Gastrocnemius medialis (tissue), 4 donors: Measurements from ENCODE around the gene SCAMP3. TPM values are rescaled to one million over a fixed set of nuclear protein-coding genes. Genes with fewer than 3 reads are reported as not detected.

ENCODE experiments used
- ATAC-seq, 2 donors: fragments of 150-250 bp; one replicate each; pipeline ENCODE4 v1.9.1; 2016
- DNase-seq, 2 donors: peaks; one replicate each; pipeline ENCODE4 v3.0.0-alpha.2; 2019
- H3K27ac ChIP-seq, 4 donors: fragments of 200-600 bp; sonication (generic); 1 replicate in 1 of 4; 2 replicates in 3 of 4; pipeline ENCODE4 v1.5.1; 2016 to 2018; ENCODE audit warnings: mild to moderate bottlenecking in 2 of 4, moderate library complexity in 1 of 4
- H3K27me3 ChIP-seq, 3 donors: fragments of 200-600 bp; sonication (generic) in 2 of 3; 1 replicate in 1 of 3; 2 replicates in 2 of 3; pipeline versions ENCODE4 v1.5.1 to v1.6.0; 2016 to 2019; ENCODE audit warnings: mild to moderate bottlenecking in 1 of 3, moderate library complexity in 1 of 3
- H3K36me3 ChIP-seq, 2 donors: fragments of 200-600 bp; sonication (generic) in 1 of 2; one replicate each; pipeline ENCODE4 v1.5.1; 2017 to 2018
- H3K4me1 ChIP-seq, 2 donors: fragments of 200-600 bp; sonication (generic) in 1 of 2; one replicate each; pipeline ENCODE4 v1.5.1; 2016 to 2017; ENCODE audit warnings: mild to moderate bottlenecking in 2 of 2
- H3K4me3 ChIP-seq, 4 donors: fragments of 200-600 bp; sonication (generic) in 3 of 4; 1 replicate in 1 of 4; 2 replicates in 3 of 4; pipeline ENCODE4 v1.5.1; 2016 to 2019; ENCODE audit warnings: mild to moderate bottlenecking in 2 of 4
- H3K9me3 ChIP-seq, 3 donors: fragments of 200-600 bp; sonication (generic) in 2 of 3; 1 replicate in 1 of 3; 2 replicates in 2 of 3; pipeline ENCODE4 v1.5.1; 2016 to 2019
- POLR2A ChIP-seq, 2 donors: fragments of 450-650 bp; IDR thresholded peaks; one replicate each; pipeline ENCODE4 v1.6.1; 2017; ENCODE audit warnings: antibody characterized with exemption in 2 of 2, mild to moderate bottlenecking in 2 of 2, moderate library complexity in 2 of 2
- in situ Hi-C, 4 donors: fragments of 200-750 bp; cut with MboI; loops; one replicate each; pipeline versions ENCODE4 v1.15.0 to v1.8.0; 2017; ENCODE audit warnings: low sequenced_read_pairs in 4 of 4
- intact Hi-C: fragments of 100-400 bp; cut with DNase I; formaldehyde crosslinking; loops from one replicate; pipeline ENCODE4 v1.15.1; 2023; ENCODE audit warnings: low total_unique reads
- total RNA-seq, 4 donors: library from RNA; depleted of rRNA; stranded (reverse); fragments of >200 nt; gene quantifications; one replicate each; pipeline versions ENCODE4 v1.1.0 to v1.2.3, GENCODE V29; 2016
- TF ChIP-seq, protein P1 (sequence below), 5 experiments: fragments of 450-650 bp in 3 of 5; fragments of 200-600 bp in 2 of 5; sonication (generic) in 2 of 5; IDR thresholded peaks in 4 of 5; conservative IDR thresholded peaks in 1 of 5; 1 replicate in 4 of 5; 2 replicates in 1 of 5; pipeline ENCODE4 v1.5.1; 2016 to 2019; ENCODE audit warnings: antibody characterized with exemption in 5 of 5, mild to moderate bottlenecking in 3 of 5, moderate library complexity in 3 of 5

The SCAMP3 gene
- total RNA-seq, 4 donors from 2014 or later, result 60.0 to 108 (median 79.3) TPM

DNA sequence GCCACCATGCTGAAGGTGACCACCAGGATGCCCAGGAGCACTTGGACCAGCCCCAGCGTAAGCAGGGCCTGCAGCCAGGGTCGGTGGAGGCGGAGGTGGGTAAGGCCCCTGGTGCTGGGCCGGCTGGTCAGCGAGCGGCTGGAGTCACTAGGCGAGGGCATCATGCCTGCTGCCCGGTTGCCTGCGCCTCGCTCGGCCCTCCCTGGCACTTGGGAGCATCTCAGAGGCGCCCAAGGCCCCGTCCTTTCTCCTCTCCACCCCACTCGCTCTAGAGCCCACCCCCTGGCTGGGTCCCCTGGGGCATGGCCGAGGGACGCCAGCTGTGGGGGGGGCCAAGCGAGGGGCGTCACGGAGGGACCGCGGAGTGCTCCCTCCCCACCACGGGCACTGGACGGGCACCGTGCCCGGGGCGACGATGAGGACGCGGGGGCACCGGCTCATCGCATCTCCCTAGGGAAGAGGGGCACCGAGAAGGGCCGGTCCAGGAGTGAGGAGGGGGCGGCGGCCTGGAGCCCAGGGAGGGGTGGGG lies 7.4 kb downstream of the SCAMP3 start:
- Histone ChIP-seq H3K27me3 (no peaks in the 10 kb centered on the region), H3K4me3 (peak overlapping the region; percentile 78 to 92 (median 90)), H3K27ac (peak overlapping the region; percentile 91 to 95 (median 92)), H3K4me1 (peaks cover 17 to 30% of the 10 kb centered on the region in 2 donors), H3K9me3 (no peaks in the 10 kb centered on the region), H3K36me3 (peaks cover 0 to 21% of the 10 kb centered on the region in 2 donors)
- ATAC-seq (peak; percentile 15 to 23), DNase-seq (peak in 1 of 2 donors; percentile 23)
- in situ Hi-C loops, result loop anchor here in 1 of 4 donors (10.0 kb wide), 1 partner anchor 60 kb away; no protein-coding TSS in a partner anchor
- TF ChIP-seq, protein P1, sequence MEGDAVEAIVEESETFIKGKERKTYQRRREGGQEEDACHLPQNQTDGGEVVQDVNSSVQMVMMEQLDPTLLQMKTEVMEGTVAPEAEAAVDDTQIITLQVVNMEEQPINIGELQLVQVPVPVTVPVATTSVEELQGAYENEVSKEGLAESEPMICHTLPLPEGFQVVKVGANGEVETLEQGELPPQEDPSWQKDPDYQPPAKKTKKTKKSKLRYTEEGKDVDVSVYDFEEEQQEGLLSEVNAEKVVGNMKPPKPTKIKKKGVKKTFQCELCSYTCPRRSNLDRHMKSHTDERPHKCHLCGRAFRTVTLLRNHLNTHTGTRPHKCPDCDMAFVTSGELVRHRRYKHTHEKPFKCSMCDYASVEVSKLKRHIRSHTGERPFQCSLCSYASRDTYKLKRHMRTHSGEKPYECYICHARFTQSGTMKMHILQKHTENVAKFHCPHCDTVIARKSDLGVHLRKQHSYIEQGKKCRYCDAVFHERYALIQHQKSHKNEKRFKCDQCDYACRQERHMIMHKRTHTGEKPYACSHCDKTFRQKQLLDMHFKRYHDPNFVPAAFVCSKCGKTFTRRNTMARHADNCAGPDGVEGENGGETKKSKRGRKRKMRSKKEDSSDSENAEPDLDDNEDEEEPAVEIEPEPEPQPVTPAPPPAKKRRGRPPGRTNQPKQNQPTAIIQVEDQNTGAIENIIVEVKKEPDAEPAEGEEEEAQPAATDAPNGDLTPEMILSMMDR (IDR thresholded peaks at IDR 0.05 in 4 of 5, conservative IDR thresholded peaks at IDR 0.05 in 1 of 5), result no peak
- no peak for TF ChIP-seq POLR2A (IDR thresholded peaks at IDR 0.05)
- intact Hi-C loops, result loop anchor here (2.0 kb wide), 1 partner anchor 54 kb away; the partner anchor contains the start of gene FDPS

DNA sequence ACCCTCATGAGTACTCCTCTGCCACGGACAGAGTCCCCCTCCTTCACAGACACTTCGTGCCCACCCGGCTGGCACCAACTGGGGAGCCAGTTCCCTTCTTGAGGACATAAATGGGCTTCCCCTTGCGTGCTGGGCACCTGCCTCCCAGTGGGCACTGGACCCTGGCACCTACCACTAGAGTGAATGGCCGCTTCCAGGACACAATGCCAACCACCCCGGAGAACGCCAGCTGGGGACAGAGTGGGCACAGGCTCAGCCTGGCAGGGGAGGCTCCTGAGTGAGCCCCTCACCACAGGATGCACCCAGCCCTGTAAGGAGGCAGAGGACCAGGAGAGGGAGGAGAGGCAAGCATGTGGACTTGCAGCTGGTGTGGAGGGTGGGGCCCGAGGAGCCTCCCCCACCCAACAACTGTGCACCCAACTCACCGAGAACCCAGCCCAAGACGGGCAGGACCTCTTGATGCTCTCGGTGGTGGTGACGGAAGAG lies 7.9 kb downstream of the SCAMP3 start:
- no peak for DNase-seq
- Histone ChIP-seq H3K9me3 (no peaks in the 10 kb centered on the region), H3K4me1 (peaks cover 17 to 30% of the 10 kb centered on the region in 2 donors), H3K36me3 (peaks cover 0 to 17% of the 10 kb centered on the region in 2 donors), H3K4me3 (peak overlapping the region; percentile 78 to 92 (median 90)), H3K27ac (peak overlapping the region; percentile 91 to 95 (median 92)), H3K27me3 (no peaks in the 10 kb centered on the region)
- ATAC-seq, result peak in 1 of 2 donors; percentile 1
- in situ Hi-C loops (loop anchor here in 1 of 4 donors (10.0 kb wide), 1 partner anchor 61 kb away; no protein-coding TSS in a partner anchor), intact Hi-C loops (loop anchor here (2.0 kb wide), 1 partner anchor 55 kb away; the partner anchor contains the start of gene FDPS)
- TF ChIP-seq POLR2A (IDR thresholded peaks at IDR 0.05), result no peak
- TF ChIP-seq, protein P1 (IDR thresholded peaks at IDR 0.05 in 4 of 5, conservative IDR thresholded peaks at IDR 0.05 in 1 of 5), result no peak

DNA sequence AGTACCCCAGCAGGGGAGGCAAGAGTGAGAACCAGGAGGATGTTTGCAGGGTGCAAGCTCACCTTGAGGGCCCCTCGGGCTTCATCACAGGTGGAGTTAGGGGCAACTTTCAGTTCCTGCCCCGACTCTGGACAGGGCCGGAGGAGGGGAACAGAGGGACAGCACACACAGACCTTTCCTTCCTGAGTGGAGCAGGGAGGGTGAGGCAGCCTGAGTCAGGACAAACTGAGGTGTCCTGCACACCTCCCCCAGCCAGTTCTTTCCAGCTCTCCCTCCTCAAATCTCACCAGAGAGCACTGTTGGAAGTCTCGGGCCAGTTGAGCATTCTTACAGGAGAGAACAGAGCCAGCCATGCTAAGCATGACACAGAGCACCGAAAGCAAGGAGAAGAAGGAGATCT lies 8.4 kb downstream of the SCAMP3 start:
- H3K4me3 ChIP-seq, result peak overlapping the region in 1 of 4 donors; percentile 92
- DNase-seq (no peak), ATAC-seq (no peak)
- peak overlapping the region in 2 of 4 donors; percentile 92 to 95 for H3K27ac ChIP-seq
- no peaks in the 10 kb centered on the region for H3K9me3 ChIP-seq
- peaks cover 17 to 30% of the 10 kb centered on the region in 2 donors for H3K4me1 ChIP-seq
- in situ Hi-C loops, result loop anchor here in 1 of 4 donors (10.0 kb wide), 1 partner anchor 61 kb away; no protein-coding TSS in a partner anchor
- intact Hi-C loops, result loop anchor here (2.0 kb wide), 1 partner anchor 55 kb away; the partner anchor contains the start of gene FDPS
- H3K36me3 ChIP-seq, result peaks cover 0 to 20% of the 10 kb centered on the region in 2 donors
- no peaks in the 10 kb centered on the region for H3K27me3 ChIP-seq
- TF ChIP-seq, protein P1 (IDR thresholded peaks at IDR 0.05 in 4 of 5, conservative IDR thresholded peaks at IDR 0.05 in 1 of 5), result no peak
- TF ChIP-seq POLR2A (IDR thresholded peaks at IDR 0.05), result no peak

DNA sequence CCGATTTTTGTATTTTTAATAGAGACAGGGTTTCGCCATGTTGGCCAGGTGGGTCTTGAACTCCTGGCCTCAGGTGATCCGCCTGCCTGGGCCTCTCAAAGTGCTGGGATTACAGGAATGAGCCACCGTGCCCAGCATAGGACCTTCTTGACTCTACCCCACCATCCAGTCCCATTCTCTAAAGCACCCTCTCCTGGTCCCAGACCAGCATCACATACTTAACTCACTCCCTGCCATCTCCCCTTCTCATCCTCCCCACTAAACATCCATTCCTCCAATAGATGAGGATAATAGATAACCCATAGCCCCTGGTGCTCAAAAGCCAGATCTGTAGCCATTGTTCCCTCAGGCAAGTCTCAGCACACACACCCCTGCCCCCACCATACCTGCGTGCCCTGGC lies 9.0 kb downstream of the SCAMP3 start:
- ATAC-seq (no peak), DNase-seq (no peak)
- Histone ChIP-seq H3K27me3 (no peaks in the 10 kb centered on the region), H3K4me3 (no peak overlapping the region), H3K36me3 (peaks cover 0 to 20% of the 10 kb centered on the region in 2 donors), H3K27ac (no peak overlapping the region), H3K9me3 (no peaks in the 10 kb centered on the region), H3K4me1 (peaks cover 17 to 30% of the 10 kb centered on the region in 2 donors)
- in situ Hi-C loops (loop anchor here in 1 of 4 donors (10.0 kb wide), 1 partner anchor 62 kb away; no protein-coding TSS in a partner anchor), intact Hi-C loops (no loop called here)
- TF ChIP-seq, protein P1 (IDR thresholded peaks at IDR 0.05 in 4 of 5, conservative IDR thresholded peaks at IDR 0.05 in 1 of 5), result no peak
- TF ChIP-seq POLR2A (IDR thresholded peaks at IDR 0.05), result no peak
